Activated T-cell treated with anti-CD3 and anti-CD28 coated beads, Interleukin-2, amount 50 U/mL, for 4 hours (primary cell): ENCODE results near the gene CHTOP. TPM values are rescaled to one million over a fixed set of nuclear protein-coding genes. Genes with fewer than 3 reads are reported as not detected.
"Not testable (repeated sequence)": the region's sequence is repeated elsewhere in the genome, so short reads cannot be mapped to it uniquely, and the experiment has no call there.

ENCODE experiments used
- ATAC-seq, 2 donors: fragments of 200-7000 bp; cut with Tn5 transposase; one replicate each; pipeline ENCODE4 v1.10.0; 2021
- DNase-seq: peaks from one replicate; pipeline ENCODE4 v3.0.0-alpha.2; 2020
- H3K27me3 Mint-ChIP-seq: one replicate; pipeline ENCODE4 v1.8.0; 2021; ENCODE audit warnings: low read depth, mixed read lengths
- H3K36me3 Mint-ChIP-seq: one replicate; pipeline ENCODE4 v1.8.0; 2022; ENCODE audit warnings: mixed read lengths; ENCODE audit not compliant: insufficient read depth
- H3K4me1 Mint-ChIP-seq: one replicate; pipeline ENCODE4 v1.8.0; 2021; ENCODE audit warnings: low read depth, mixed read lengths
- H3K4me3 Mint-ChIP-seq: one replicate; pipeline ENCODE4 v1.8.0; 2021; ENCODE audit warnings: mild to moderate bottlenecking, moderate library complexity, mixed read lengths
- H3K9me3 Mint-ChIP-seq: one replicate; pipeline ENCODE4 v1.8.0; 2021; ENCODE audit warnings: mixed read lengths
- total RNA-seq, 3 donors: library from RNA; stranded (reverse); gene quantifications; one replicate each; pipeline ENCODE4 v1.2.1, GENCODE V29; 2021

The CHTOP gene
- total RNA-seq, 3 donors from 2014 or later: 111 to 117 (median 114) TPM

- ATAC-seq: peak; percentile 91 to 93
- no peak within 1 kb of the TSS for H3K4me3 Mint-ChIP-seq
- no peaks in the 10 kb centered on the region for H3K9me3 Mint-ChIP-seq
Measured at GRCh38 chr1:153670859-153671627, 37.2 kb downstream of the CHTOP start, which contains the start of gene ILF2. TSS of gene ILF2 (minus strand) at chr1:153670993. CDS start at chr1:153670922, 71 bp downstream.

GRCh38 chr1:153671628-153672353, 37.9 kb downstream of the CHTOP start:
- ATAC-seq (peak; percentile 29 to 35), DNase-seq (peak; percentile 28)
- peaks cover 27% of the 10 kb centered on the region for H3K36me3 Mint-ChIP-seq
- not testable (repeated sequence) for H3K27me3 Mint-ChIP-seq, H3K4me3 Mint-ChIP-seq, H3K9me3 Mint-ChIP-seq
- peaks cover 22% of the 10 kb centered on the region for H3K4me1 Mint-ChIP-seq

More at GRCh38 chr1:153670859-153671627, 37.2 kb downstream of the CHTOP start, which contains the start of gene ILF2:
- no peaks in the 10 kb centered on the region for H3K27me3 Mint-ChIP-seq
- H3K4me1 Mint-ChIP-seq: peaks cover 22% of the 10 kb centered on the region
- H3K36me3 Mint-ChIP-seq: peaks cover 30% of the 10 kb centered on the region
- peak; percentile 98 for DNase-seq

GRCh38 chr1:153673511-153673910, 39.6 kb downstream of the CHTOP start:
- H3K4me3 Mint-ChIP-seq: peak overlapping the region; percentile 52
- no peaks in the 10 kb centered on the region for H3K9me3 Mint-ChIP-seq
- peaks cover 13% of the 10 kb centered on the region for H3K36me3 Mint-ChIP-seq

GRCh38 chr1:153677718-153678518, 44.1 kb downstream of the CHTOP start:
- H3K36me3 Mint-ChIP-seq: no peaks in the 10 kb centered on the region
- peaks cover 21% of the 10 kb centered on the region for H3K4me1 Mint-ChIP-seq
- peaks cover 41% of the 10 kb centered on the region for H3K27me3 Mint-ChIP-seq

More at GRCh38 chr1:153673511-153673910, 39.6 kb downstream of the CHTOP start:
- Mint-ChIP-seq H3K4me1 (peaks cover 25% of the 10 kb centered on the region), H3K27me3 (peaks cover 16% of the 10 kb centered on the region)
- DNase-seq (no peak), ATAC-seq (no peak)

GRCh38 chr1:153678519-153679336, 44.9 kb downstream of the CHTOP start, which contains the start of gene NPR1:
TSS of gene NPR1 (plus strand) at chr1:153678688. CDS start at chr1:153679109, 421 bp downstream.
- peak; percentile 58 to 60 for ATAC-seq
- no peaks in the 10 kb centered on the region for H3K36me3 Mint-ChIP-seq

More at GRCh38 chr1:153677718-153678518, 44.1 kb downstream of the CHTOP start:
- DNase-seq: peak; percentile 30
- no peaks in the 10 kb centered on the region for H3K9me3 Mint-ChIP-seq
- peak overlapping the region; percentile 55 for H3K4me3 Mint-ChIP-seq
- peak; percentile 41 to 45 for ATAC-seq

GRCh38 chr1:153679337-153680119, 45.7 kb downstream of the CHTOP start:
- Mint-ChIP-seq H3K36me3 (no peaks in the 10 kb centered on the region), H3K4me3 (peak overlapping the region; percentile 67), H3K27me3 (peaks cover 41% of the 10 kb centered on the region), H3K4me1 (peaks cover 21% of the 10 kb centered on the region), H3K9me3 (no peaks in the 10 kb centered on the region)
- peak; percentile 65 to 67 for ATAC-seq
- no peak for DNase-seq

More at GRCh38 chr1:153678519-153679336, 44.9 kb downstream of the CHTOP start, which contains the start of gene NPR1:
- peaks cover 21% of the 10 kb centered on the region for H3K4me1 Mint-ChIP-seq
- H3K4me3 Mint-ChIP-seq: peak within 1 kb of the TSS; percentile 67
- DNase-seq: no peak
- H3K27me3 Mint-ChIP-seq: peaks cover 41% of the 10 kb centered on the region
- H3K9me3 Mint-ChIP-seq: no peaks in the 10 kb centered on the region

GRCh38 chr1:153680120-153680403, 46.2 kb downstream of the CHTOP start:
- no peak for DNase-seq
- Mint-ChIP-seq H3K27me3 (peaks cover 43% of the 10 kb centered on the region), H3K4me3 (peak overlapping the region; percentile 67), H3K9me3 (no peaks in the 10 kb centered on the region), H3K4me1 (peaks cover 21% of the 10 kb centered on the region), H3K36me3 (no peaks in the 10 kb centered on the region)
- ATAC-seq: no peak

GRCh38 chr1:153682730-153683129, 48.9 kb downstream of the CHTOP start:
- H3K27me3 Mint-ChIP-seq: peaks cover 35% of the 10 kb centered on the region
- no peak overlapping the region for H3K4me3 Mint-ChIP-seq
- ATAC-seq: no peak

GRCh38 chr1:153683854-153684253, 50.0 kb downstream of the CHTOP start:
- ATAC-seq (no peak), DNase-seq (no peak)
- peaks cover 7% of the 10 kb centered on the region for H3K4me1 Mint-ChIP-seq
- peaks cover 29% of the 10 kb centered on the region for H3K27me3 Mint-ChIP-seq
- H3K36me3 Mint-ChIP-seq: no peaks in the 10 kb centered on the region
- H3K4me3 Mint-ChIP-seq: no peak overlapping the region
- no peaks in the 10 kb centered on the region for H3K9me3 Mint-ChIP-seq

More at GRCh38 chr1:153682730-153683129, 48.9 kb downstream of the CHTOP start:
- no peaks in the 10 kb centered on the region for H3K9me3 Mint-ChIP-seq
- no peaks in the 10 kb centered on the region for H3K36me3 Mint-ChIP-seq
- peaks cover 17% of the 10 kb centered on the region for H3K4me1 Mint-ChIP-seq
- DNase-seq: no peak

GRCh38 chr1:153684892-153685291, 51.0 kb downstream of the CHTOP start:
- no peaks in the 10 kb centered on the region for H3K36me3 Mint-ChIP-seq
- H3K4me3 Mint-ChIP-seq: no peak overlapping the region
- DNase-seq: no peak

GRCh38 chr1:153685544-153686340, 51.9 kb downstream of the CHTOP start:
- no peak overlapping the region for H3K4me3 Mint-ChIP-seq
- H3K36me3 Mint-ChIP-seq: no peaks in the 10 kb centered on the region
- peaks cover 3% of the 10 kb centered on the region for H3K4me1 Mint-ChIP-seq
- ATAC-seq (no peak), DNase-seq (no peak)
- H3K9me3 Mint-ChIP-seq: no peaks in the 10 kb centered on the region
- peaks cover 19% of the 10 kb centered on the region for H3K27me3 Mint-ChIP-seq

More at GRCh38 chr1:153684892-153685291, 51.0 kb downstream of the CHTOP start:
- no peak for ATAC-seq
- H3K27me3 Mint-ChIP-seq: peaks cover 25% of the 10 kb centered on the region
- no peaks in the 10 kb centered on the region for H3K9me3 Mint-ChIP-seq
- peaks cover 3% of the 10 kb centered on the region for H3K4me1 Mint-ChIP-seq
